IMR-90 (cell line): ENCODE measurements around the gene IL1RAPL1.
A peak's percentile ranks its signal among the peaks of the same experiment; 100 is the strongest.

Experiments used
- CTCF ChIP-seq: conservative IDR thresholded peaks from 2 replicates; pipeline ENCODE4 v1.5.1; 2012; ENCODE audit warnings: mild to moderate bottlenecking, low read depth, low read length, improper control_type of control experiment
- MAFK ChIP-seq: IDR thresholded peaks from 2 replicates; pipeline ENCODE4 v1.6.1; 2012; ENCODE audit warnings: low read depth, low read length, improper control_type of control experiment
- POLR2A ChIP-seq: IDR thresholded peaks from 2 replicates; pipeline ENCODE4 v1.6.1; 2012; ENCODE audit warnings: mild to moderate bottlenecking, low read depth, low read length
- RCOR1 ChIP-seq: IDR thresholded peaks from 2 replicates; pipeline ENCODE4 v1.6.1; 2012; ENCODE audit warnings: mild to moderate bottlenecking, low read length, improper control_type of control experiment; ENCODE audit not compliant: insufficient replicate concordance

DNA sequence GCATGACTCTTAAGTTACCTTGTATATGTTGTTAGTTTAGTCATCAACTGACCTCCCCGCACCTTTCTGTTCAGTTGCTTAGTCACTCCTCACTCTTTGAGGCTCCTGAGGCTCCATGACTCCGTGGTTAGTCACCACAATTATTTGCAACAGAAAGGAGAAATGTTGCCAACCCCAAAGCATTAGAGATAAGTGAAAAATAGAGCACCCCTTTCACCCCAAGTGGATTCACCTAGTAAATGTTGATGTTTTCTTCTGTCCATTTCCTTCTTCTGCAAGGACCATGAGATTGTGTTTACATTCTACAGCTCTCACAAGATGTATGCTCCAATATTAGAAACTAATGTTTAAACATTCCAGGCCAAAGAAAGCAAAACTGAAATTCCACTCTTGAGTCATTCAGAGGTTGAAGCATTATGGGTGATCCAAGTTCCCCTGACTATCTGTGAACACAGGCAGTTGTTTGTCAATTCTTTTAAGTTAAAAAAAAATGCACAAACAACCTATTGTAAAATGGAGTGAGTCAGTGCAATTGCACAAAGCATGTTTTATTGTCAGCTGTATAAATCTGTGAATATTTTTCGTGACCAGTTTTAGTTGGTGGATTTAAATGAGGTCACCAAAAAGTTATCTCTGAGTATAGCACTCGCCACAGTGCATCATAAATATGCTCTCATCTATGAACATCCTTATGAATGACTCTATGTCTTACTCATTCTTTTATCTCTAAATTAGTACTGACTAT lies 1075.7 kb downstream of the IL1RAPL1 start:
- TF ChIP-seq CTCF: no peak
- no peak for TF ChIP-seq RCOR1
- peak; percentile 15; the same call in 1 of the 2 replicates for TF ChIP-seq MAFK
- no peak for TF ChIP-seq POLR2A
